HepG2 (cell line): ENCODE results near the gene S100A8. TPM values are rescaled to one million over a fixed set of nuclear protein-coding genes. Genes with fewer than 3 reads are reported as not detected.

Source experiments
- BRCA1 ChIP-seq: sonication (generic); formaldehyde crosslinking; IDR thresholded peaks from 2 replicates; pipeline ENCODE4 v1.4.0; 2020; ENCODE audit warnings: missing genetic modification reagents
- HNRNPL ChIP-seq: fragments of 200-400 bp; formaldehyde crosslinking; IDR thresholded peaks from 2 replicates; pipeline ENCODE4 v1.6.1; 2017; ENCODE audit warnings: mild to moderate bottlenecking, low read depth, low read length
- IKZF4 ChIP-seq: sonication (generic); formaldehyde crosslinking; IDR thresholded peaks from 2 replicates; pipeline ENCODE4 v1.5.1; 2020; ENCODE audit warnings: borderline replicate concordance, mild to moderate bottlenecking, low read depth, missing genetic modification reagents; ENCODE audit errors: not compliant biosample characterization
- MED13 ChIP-seq: sonication (generic); formaldehyde crosslinking; IDR thresholded peaks from 2 replicates; pipeline ENCODE4 v1.5.0; 2020; ENCODE audit warnings: missing genetic modification reagents
- MTA3 ChIP-seq: sonication (generic); formaldehyde crosslinking; IDR thresholded peaks from 2 replicates; pipeline ENCODE4 v1.4.0; 2020; ENCODE audit warnings: missing genetic modification reagents
- YEATS4 ChIP-seq: sonication (generic); formaldehyde crosslinking; IDR thresholded peaks from 2 replicates; pipeline ENCODE4 v1.4.0; 2020; ENCODE audit warnings: missing genetic modification reagents, borderline replicate concordance
- ZNF441 ChIP-seq: sonication (generic); formaldehyde crosslinking; IDR thresholded peaks from 2 replicates; pipeline ENCODE4 v1.7.0; 2021; ENCODE audit warnings: missing genetic modification reagents, borderline replicate concordance
- ZNF549 ChIP-seq: sonication (generic); formaldehyde crosslinking; IDR thresholded peaks from 2 replicates; pipeline ENCODE4 v1.5.0; 2020; ENCODE audit warnings: missing genetic modification reagents
- ZSCAN30 ChIP-seq: sonication (generic); formaldehyde crosslinking; IDR thresholded peaks from 2 replicates; pipeline ENCODE4 v1.5.0; 2020; ENCODE audit warnings: mild to moderate bottlenecking, missing genetic modification reagents
- polyA plus RNA-seq, 8 experiments: library from polyadenylated mRNA; depleted of rRNA in 3 of 8; stranded (reverse) in 7 of 8; unstranded in 1 of 8; fragments of >200 nt; fragmentation: Illumina TruSeq in 4 of 8; extraction: Trizol in 4 of 8; gene quantifications; 2 replicates each; pipeline versions ENCODE4 v1.2.1 to v1.2.3, GENCODE V29; 2011 to 2016; ENCODE audit warnings: low read depth in 4 of 8, missing spikeins in 1 of 8, mixed read lengths in 1 of 8; ENCODE audit not compliant: insufficient read depth in 1 of 8
- total RNA-seq, 5 experiments: library from RNA; depleted of rRNA; stranded (reverse); fragments of >200 nt; fragmentation: Illumina TruSeq; extraction: Trizol; gene quantifications; 2 replicates each; pipeline ENCODE4 v1.2.3, GENCODE V29; 2016; ENCODE audit warnings: low read depth in 1 of 5
- TF ChIP-seq, protein P1 (sequence below): IDR thresholded peaks from 2 replicates; pipeline ENCODE4 v1.6.1; 2016; ENCODE audit warnings: missing compliant biosample characterization, missing genetic modification reagents, borderline replicate concordance
- TF ChIP-seq, protein P2 (sequence below): sonication (generic); formaldehyde crosslinking; IDR thresholded peaks from 2 replicates; pipeline ENCODE4 v1.8.0; 2022; ENCODE audit warnings: low read depth, missing genetic modification reagents
- TF ChIP-seq, protein P3 (sequence below): sonication (generic); formaldehyde crosslinking; IDR thresholded peaks from 2 replicates; pipeline ENCODE4 v1.4.0; 2020; ENCODE audit warnings: mild to moderate bottlenecking, missing genetic modification reagents
- TF ChIP-seq, protein P4 (sequence below): sonication (generic); formaldehyde crosslinking; IDR thresholded peaks from 2 replicates; pipeline ENCODE4 v1.5.0; 2020; ENCODE audit warnings: mild to moderate bottlenecking, missing genetic modification reagents, moderate library complexity
- TF ChIP-seq, protein P5 (sequence below): sonication (generic); formaldehyde crosslinking; IDR thresholded peaks from 2 replicates; pipeline ENCODE4 v1.8.1; 2023; ENCODE audit warnings: mild to moderate bottlenecking, missing genetic modification reagents, borderline replicate concordance
- TF ChIP-seq, protein P6 (sequence below): sonication (generic); formaldehyde crosslinking; IDR thresholded peaks from 2 replicates; pipeline ENCODE4 v1.4.0; 2020; ENCODE audit warnings: mild to moderate bottlenecking, missing genetic modification reagents
- TF ChIP-seq, protein P7 (sequence below): IDR thresholded peaks from 2 replicates; pipeline ENCODE4 v1.6.1; 2012; ENCODE audit warnings: inconsistent platforms
- TF ChIP-seq, protein P8 (sequence below): sonication (generic); formaldehyde crosslinking; IDR thresholded peaks from 2 replicates; pipeline ENCODE4 v1.4.0; 2020; ENCODE audit warnings: missing genetic modification reagents, borderline replicate concordance
- TF ChIP-seq, protein P9 (sequence below): IDR thresholded peaks from 2 replicates; pipeline ENCODE4 v1.6.1; 2016; ENCODE audit warnings: mild to moderate bottlenecking, missing biosample characterization, missing genetic modification reagents

The S100A8 gene
- total and polyA plus RNA-seq, 2 of the 13 experiments (the other 11 are each of a cell fraction or from before 2014, with no cell fraction given), result not detected

DNA sequence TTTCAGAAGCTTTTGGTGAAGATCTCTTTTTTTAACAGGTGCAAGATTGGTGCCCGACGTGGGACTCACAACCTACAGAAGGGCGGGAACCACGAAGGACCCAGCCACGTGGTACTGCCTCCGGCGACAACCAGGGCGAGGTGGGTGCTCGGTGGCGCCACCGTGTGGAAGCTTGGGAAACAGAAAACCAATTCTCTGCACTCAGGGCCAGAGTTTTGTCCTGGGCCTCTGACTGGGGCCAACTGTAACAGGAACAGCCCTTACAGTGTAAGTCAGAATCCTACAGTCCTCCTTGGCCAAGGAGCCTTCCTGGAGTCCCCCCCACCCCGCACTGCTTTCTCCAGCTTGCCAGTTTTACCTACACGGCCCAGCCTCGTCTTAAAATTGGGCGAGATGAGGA is 13.9 kb upstream of the S100A8 start (continued):
- TF ChIP-seq, protein P1, sequence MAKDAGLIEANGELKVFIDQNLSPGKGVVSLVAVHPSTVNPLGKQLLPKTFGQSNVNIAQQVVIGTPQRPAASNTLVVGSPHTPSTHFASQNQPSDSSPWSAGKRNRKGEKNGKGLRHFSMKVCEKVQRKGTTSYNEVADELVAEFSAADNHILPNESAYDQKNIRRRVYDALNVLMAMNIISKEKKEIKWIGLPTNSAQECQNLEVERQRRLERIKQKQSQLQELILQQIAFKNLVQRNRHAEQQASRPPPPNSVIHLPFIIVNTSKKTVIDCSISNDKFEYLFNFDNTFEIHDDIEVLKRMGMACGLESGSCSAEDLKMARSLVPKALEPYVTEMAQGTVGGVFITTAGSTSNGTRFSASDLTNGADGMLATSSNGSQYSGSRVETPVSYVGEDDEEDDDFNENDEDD (CRISPR knock-in tag), result peak; percentile 97
- no peak for TF ChIP-seq YEATS4
- TF ChIP-seq ZSCAN30 (CRISPR knock-in tag), result no peak
- TF ChIP-seq ZNF441 (CRISPR knock-in tag), result no peak
- TF ChIP-seq, protein P2, sequence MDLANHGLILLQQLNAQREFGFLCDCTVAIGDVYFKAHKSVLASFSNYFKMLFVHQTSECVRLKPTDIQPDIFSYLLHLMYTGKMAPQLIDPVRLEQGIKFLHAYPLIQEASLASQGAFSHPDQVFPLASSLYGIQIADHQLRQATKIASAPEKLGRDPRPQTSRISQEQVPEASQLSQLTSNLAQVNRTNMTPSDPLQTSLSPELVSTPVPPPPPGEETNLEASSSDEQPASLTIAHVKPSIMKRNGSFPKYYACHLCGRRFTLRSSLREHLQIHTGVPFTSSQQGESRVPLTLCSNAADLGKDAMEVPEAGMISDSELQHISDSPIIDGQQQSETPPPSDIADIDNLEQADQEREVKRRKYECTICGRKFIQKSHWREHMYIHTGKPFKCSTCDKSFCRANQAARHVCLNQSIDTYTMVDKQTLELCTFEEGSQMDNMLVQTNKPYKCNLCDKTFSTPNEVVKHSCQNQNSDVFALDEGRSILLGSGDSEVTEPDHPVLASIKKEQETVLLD (CRISPR knock-in tag), result no peak
- no peak for TF ChIP-seq MTA3
- TF ChIP-seq, protein P3, sequence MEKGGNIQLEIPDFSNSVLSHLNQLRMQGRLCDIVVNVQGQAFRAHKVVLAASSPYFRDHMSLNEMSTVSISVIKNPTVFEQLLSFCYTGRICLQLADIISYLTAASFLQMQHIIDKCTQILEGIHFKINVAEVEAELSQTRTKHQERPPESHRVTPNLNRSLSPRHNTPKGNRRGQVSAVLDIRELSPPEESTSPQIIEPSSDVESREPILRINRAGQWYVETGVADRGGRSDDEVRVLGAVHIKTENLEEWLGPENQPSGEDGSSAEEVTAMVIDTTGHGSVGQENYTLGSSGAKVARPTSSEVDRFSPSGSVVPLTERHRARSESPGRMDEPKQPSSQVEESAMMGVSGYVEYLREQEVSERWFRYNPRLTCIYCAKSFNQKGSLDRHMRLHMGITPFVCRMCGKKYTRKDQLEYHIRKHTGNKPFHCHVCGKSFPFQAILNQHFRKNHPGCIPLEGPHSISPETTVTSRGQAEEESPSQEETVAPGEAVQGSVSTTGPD (CRISPR knock-in tag), result no peak
- TF ChIP-seq, protein P4, sequence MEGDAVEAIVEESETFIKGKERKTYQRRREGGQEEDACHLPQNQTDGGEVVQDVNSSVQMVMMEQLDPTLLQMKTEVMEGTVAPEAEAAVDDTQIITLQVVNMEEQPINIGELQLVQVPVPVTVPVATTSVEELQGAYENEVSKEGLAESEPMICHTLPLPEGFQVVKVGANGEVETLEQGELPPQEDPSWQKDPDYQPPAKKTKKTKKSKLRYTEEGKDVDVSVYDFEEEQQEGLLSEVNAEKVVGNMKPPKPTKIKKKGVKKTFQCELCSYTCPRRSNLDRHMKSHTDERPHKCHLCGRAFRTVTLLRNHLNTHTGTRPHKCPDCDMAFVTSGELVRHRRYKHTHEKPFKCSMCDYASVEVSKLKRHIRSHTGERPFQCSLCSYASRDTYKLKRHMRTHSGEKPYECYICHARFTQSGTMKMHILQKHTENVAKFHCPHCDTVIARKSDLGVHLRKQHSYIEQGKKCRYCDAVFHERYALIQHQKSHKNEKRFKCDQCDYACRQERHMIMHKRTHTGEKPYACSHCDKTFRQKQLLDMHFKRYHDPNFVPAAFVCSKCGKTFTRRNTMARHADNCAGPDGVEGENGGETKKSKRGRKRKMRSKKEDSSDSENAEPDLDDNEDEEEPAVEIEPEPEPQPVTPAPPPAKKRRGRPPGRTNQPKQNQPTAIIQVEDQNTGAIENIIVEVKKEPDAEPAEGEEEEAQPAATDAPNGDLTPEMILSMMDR, result peak; percentile 48
- TF ChIP-seq, protein P5, sequence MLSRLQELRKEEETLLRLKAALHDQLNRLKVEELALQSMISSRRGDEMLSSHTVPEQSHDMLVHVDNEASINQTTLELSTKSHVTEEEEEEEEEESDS (CRISPR knock-in tag), result no peak
- TF ChIP-seq, protein P6, sequence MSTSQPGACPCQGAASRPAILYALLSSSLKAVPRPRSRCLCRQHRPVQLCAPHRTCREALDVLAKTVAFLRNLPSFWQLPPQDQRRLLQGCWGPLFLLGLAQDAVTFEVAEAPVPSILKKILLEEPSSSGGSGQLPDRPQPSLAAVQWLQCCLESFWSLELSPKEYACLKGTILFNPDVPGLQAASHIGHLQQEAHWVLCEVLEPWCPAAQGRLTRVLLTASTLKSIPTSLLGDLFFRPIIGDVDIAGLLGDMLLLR, result 0 out of 2 replicates have a peak, but pooled peaks have one; percentile 47
- TF ChIP-seq, protein P7, sequence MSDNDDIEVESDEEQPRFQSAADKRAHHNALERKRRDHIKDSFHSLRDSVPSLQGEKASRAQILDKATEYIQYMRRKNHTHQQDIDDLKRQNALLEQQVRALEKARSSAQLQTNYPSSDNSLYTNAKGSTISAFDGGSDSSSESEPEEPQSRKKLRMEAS, result peak; percentile 87
- TF ChIP-seq, protein P8, sequence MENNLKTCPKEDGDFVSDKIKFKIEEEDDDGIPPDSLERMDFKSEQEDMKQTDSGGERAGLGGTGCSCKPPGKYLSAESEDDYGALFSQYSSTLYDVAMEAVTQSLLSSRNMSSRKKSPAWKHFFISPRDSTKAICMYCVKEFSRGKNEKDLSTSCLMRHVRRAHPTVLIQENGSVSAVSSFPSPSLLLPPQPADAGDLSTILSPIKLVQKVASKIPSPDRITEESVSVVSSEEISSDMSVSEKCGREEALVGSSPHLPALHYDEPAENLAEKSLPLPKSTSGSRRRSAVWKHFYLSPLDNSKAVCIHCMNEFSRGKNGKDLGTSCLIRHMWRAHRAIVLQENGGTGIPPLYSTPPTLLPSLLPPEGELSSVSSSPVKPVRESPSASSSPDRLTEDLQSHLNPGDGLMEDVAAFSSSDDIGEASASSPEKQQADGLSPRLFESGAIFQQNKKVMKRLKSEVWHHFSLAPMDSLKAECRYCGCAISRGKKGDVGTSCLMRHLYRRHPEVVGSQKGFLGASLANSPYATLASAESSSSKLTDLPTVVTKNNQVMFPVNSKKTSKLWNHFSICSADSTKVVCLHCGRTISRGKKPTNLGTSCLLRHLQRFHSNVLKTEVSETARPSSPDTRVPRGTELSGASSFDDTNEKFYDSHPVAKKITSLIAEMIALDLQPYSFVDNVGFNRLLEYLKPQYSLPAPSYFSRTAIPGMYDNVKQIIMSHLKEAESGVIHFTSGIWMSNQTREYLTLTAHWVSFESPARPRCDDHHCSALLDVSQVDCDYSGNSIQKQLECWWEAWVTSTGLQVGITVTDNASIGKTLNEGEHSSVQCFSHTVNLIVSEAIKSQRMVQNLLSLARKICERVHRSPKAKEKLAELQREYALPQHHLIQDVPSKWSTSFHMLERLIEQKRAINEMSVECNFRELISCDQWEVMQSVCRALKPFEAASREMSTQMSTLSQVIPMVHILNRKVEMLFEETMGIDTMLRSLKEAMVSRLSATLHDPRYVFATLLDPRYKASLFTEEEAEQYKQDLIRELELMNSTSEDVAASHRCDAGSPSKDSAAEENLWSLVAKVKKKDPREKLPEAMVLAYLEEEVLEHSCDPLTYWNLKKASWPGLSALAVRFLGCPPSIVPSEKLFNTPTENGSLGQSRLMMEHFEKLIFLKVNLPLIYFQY, result no peak
- TF ChIP-seq BRCA1 (CRISPR knock-in tag), result no peak
- TF ChIP-seq, protein P9, sequence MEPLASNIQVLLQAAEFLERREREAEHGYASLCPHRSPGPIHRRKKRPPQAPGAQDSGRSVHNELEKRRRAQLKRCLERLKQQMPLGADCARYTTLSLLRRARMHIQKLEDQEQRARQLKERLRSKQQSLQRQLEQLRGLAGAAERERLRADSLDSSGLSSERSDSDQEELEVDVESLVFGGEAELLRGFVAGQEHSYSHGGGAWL (CRISPR knock-in tag), result no peak
- no peak for TF ChIP-seq HNRNPL
- TF ChIP-seq MED13, result no peak
- no peak for TF ChIP-seq ZNF549
- no peak for TF ChIP-seq IKZF4 (CRISPR knock-in tag)
